ENCODE data around the gene KNSTRN.

Gene KNSTRN

DNA sequence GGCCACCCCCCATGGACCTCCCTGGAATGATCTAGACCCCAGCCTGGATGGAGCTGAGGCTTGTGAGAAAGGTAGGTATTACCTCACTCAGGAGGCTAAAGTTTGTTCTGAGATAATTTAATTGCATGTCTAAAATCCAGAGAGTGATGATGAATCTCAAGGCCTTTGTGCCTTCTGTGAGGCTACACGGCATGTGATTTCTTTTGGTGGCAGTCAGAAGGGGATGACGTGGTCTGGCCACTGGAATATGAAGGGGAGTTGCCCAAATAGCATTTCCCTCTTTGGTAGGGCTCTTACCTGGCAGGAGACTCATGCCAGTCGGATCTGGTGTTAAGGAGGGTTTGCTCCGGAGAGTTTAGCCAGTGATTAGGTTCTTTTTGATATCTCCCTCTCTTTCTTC is 60.7 kb downstream of the KNSTRN start:
- DNase-seq (ENCODE audit: low read depth): no peak
- H3K4me3 ChIP-seq (replicated peaks; ENCODE audit: low read depth, low read length): no peak overlapping the region
- TF ChIP-seq, protein P1, sequence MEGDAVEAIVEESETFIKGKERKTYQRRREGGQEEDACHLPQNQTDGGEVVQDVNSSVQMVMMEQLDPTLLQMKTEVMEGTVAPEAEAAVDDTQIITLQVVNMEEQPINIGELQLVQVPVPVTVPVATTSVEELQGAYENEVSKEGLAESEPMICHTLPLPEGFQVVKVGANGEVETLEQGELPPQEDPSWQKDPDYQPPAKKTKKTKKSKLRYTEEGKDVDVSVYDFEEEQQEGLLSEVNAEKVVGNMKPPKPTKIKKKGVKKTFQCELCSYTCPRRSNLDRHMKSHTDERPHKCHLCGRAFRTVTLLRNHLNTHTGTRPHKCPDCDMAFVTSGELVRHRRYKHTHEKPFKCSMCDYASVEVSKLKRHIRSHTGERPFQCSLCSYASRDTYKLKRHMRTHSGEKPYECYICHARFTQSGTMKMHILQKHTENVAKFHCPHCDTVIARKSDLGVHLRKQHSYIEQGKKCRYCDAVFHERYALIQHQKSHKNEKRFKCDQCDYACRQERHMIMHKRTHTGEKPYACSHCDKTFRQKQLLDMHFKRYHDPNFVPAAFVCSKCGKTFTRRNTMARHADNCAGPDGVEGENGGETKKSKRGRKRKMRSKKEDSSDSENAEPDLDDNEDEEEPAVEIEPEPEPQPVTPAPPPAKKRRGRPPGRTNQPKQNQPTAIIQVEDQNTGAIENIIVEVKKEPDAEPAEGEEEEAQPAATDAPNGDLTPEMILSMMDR (IDR thresholded peaks at IDR 0.05; ENCODE audit: low read length, missing control alignments): no peak

DNA sequence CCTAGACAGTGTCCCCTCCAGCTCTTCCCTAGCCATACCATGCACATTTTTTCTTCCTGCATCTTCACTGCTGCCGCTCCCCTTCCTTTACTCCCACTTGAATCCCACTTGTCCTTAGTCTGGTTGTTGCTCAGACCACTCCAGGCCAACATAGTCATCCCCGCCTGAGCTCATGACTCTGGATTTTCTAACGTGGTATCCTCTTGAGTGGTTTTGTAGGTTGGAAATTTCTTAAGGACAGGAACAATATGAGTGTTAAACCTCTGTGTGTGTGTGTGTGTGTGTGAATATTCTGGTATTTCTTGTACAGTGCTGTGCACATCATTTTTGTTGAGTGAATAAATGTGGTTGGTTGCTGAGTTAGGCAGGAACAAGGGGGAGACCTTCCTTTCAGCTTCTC is 61.3 kb downstream of the KNSTRN start:
- no peak for DNase-seq (ENCODE audit: low read depth)
- TF ChIP-seq, protein P1 (IDR thresholded peaks at IDR 0.05; ENCODE audit: low read length, missing control alignments): no peak
- H3K4me3 ChIP-seq (replicated peaks; ENCODE audit: low read depth, low read length): no peak overlapping the region
